ENCODE measurements around the gene FANCC.

The FANCC gene

DNA sequence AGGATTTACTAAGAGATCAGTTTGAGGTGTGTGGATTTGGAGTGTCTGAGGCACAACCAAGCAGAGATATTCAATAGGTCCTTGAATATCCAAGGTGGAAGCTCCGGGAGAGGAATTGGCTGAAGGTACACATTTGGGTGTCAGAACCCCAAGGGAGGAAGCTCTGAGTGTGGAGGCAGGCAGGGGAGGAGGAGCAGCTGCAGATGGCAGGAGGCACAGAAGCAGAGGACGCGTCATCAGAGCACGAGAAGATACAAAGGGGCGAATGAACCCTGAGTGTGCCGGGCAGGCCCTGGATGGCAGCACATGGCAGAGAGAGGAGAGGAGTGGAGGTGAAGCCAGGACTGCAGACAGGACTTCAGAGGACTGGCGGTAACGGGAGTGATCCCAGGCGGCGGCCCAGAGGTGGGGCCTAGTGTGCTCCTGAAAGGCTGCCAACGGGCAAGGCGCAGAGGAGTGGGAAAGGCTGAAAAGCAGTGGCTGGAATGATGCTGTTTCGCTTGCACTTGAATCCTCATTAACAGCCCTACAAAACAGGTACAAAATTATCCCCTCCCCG lies 179.8 kb downstream of the FANCC start:
- DNase-seq = no peak

DNA sequence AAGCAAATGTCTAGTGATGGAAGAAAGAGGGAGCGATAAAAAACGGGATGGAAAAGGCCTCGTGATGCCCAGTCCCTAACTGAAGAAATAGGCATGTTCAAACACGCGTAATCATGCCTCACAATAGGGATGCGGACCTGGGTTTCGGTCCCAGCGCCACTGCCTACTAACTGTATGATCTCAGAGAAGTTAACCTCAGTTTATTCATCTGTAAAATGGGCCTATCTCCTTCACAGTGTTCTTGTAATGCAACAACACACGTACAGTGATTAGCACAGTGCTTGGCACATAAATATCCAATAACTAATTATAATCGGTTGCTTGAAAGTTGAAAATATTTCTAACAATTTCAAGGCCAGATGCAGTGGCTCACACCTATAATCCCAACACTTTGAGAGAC lies 181.8 kb downstream of the FANCC start:
- DNase-seq = no peak

DNA sequence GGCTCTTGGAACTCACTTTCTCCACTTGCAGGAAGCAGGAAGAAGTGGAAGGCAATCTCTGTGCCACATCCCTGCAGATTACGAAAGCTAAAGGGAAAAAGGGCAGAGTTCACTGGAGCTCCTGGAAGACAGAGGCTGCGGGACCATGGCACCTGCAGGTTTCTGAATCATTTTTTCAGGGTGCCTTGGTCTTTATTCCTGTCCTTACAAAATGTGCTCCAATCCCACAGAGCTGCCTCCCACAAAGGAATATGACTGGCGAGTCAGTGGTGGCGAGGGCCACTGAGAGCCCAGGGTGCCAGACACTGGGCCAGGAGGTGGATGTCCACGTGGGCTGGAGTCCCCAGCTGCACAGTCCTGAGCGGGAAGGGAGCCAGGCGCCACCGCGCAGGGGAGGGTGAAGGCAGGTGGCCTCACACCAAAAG lies 183.0 kb downstream of the FANCC start:
- DNase-seq = no peak

DNA sequence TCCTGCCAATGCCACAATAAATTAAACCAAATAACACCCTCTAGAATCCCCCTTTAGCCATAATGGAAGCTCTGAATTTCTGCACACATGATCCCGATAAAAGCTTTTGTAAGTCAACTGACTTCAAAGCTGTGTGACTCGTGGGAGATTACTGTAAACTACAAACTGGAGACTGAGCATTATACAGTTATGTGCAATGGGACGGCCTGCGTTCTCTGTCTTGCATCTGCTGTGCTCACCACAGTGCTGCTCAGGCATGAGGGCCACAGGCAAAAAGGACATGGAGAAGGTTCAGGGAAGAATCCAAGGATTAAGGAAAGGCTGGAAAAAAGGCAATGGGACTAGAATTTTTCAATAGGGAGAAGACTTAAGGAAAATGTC lies 184.2 kb downstream of the FANCC start:
- no peak for DNase-seq

DNA sequence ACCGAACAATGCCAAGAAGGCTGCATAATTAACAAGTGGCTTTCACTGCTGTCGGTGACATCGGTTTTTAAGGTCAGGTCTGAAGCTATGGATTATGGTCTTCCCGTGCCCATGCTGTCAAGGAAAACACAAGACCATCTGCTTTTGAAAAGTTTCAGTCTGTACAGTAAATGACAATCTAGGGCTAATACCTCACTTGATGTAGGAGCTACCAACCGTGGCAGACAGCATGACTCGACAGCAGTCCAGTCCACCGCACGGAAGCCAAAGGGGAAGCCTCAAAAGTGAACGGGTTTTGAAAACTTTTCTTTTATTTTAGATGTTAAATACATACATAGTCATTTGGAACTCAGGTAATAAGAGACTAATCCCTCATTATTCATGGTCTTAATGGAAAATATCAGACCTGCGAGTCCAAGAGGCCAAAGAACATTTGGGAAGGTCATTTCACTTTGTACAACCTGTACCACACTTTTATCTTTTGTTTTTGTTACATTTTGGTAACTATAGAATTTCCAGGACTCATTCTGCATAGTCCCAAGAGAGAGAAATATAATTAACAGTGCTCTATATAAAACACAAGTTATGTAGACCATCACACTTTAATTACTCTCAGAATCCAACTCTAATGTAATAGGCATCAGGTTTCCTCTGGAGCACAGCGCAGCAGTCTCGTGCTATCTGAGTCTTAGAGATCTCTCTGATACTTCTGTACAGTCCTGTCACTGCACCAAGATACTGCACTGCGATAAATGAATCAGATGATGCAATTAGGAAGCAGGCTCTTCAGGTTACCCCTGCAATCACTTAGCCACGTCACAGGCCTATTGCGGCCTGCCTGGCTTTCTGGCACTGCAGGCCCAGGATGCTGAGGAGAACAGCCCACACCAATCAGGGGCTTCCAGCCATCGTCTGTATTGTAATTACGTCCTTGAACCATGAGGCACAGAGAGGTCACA lies 184.9 kb downstream of the FANCC start:
- DNase-seq = no peak

DNA sequence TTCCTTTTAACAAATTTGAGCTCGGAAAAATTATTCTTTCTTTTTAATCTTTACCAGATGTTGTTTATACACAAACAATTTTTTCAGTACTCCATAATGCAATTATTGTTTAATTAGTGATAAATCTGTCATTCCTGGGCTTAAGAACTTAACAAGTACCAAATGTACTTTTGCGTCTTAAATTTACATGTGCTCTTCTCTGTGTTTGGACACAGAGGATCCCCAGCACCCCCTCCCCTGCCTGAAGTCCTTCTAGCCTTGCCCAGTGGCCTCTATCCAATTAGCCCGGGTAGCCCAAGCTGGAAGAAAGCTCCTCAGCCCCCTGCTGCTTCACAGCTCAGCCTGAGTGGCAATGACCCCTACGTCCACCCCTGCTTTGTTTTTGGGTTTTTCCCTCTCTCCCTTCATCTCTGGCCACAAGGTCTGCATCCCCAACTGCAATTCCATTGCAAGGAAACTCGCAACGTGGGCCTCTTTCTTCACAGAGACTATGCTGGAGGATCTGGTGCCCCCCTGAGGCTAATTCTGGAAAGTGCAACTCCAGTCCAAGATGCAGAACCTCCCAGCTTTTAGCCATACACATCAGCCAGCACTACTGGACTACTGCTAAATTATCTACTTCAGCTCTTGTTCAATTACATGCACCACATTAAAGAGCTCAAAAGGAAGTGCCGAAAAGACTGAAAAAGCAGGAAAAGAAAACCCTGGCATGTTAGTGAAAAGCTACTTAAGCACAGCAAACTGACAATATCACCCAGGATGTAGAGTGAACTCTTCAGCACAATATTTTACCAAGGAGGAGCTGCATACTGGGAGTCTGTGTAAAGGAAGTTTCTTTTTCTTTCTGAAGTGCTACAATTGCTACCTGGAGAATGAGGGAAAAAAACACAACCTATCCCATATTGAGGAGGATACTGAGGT lies 186.2 kb downstream of the FANCC start:
- peak; percentile 46 for DNase-seq

DNA sequence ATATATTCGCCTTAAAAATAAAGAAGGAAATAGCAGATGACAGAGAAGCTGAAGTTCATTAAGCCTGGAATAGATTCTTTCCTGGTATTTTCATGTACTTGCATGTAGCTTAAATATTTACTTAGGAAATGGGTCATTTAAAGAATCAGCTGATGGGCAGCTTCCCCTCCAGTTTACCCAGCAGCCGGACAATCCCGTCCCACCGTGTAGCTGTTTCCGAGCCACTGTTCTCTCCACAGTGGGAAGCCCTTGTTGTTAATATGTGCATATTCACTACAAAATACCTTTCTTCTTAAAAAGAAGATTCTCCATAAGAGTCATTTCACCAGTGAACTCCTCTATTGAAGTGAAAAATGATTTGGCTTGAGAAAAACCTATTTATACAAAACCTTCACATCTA lies 187.0 kb downstream of the FANCC start:
- DNase-seq = no peak

DNA sequence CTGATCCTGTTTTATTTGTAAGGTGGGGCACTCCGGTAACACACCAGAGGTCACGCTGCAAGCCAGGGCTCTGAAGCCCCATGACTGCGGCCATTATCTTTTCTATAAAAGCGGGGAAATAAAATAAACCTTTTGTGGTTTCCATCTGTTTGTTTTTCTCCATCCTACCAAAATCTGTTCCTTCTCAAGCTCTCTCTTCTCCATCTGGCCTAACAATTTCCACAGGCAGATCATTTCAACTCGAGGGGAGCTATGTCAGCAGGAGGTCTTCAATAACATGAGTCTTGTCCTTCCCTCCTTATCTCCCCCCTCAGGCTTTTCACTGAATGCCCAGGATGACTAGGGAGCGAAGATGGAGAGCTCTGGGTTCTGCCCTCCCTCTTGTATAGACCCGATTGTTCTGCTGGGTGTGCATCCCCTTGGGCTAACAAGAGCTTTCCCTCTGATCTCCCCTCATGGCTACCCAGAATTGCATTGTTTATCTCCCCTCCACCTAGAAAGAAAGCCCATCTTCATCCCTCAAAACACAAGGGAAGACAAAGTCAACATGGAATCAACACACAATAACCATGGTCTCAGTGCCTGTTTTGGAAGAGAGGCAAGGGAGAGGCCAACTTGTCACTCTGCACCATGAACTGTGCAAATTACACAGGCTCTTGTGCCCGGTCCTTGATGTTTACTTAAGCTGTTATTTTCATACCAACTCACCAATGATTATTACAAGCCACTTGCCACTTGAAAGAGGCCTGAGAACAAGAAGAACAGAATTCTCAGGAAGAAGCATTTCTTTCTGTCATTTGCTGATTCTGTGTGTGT lies 187.8 kb downstream of the FANCC start:
- DNase-seq = no peak

DNA sequence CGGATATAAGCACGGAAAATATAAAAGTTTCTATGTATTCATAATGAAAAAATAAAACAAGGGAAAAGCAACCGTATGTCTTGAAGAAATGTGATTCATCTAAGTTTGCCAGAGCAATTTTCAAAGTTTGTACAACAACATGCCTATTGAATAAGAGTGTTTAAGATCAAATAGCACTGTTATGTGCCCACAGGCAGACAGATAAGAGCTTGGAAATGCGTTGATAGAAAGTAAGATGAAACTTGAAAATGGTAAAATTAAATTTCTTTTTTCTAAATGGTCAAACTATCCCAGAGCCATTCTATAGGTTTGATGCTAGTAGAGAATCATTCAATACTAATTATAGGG lies 189.4 kb downstream of the FANCC start:
- no peak for DNase-seq

DNA sequence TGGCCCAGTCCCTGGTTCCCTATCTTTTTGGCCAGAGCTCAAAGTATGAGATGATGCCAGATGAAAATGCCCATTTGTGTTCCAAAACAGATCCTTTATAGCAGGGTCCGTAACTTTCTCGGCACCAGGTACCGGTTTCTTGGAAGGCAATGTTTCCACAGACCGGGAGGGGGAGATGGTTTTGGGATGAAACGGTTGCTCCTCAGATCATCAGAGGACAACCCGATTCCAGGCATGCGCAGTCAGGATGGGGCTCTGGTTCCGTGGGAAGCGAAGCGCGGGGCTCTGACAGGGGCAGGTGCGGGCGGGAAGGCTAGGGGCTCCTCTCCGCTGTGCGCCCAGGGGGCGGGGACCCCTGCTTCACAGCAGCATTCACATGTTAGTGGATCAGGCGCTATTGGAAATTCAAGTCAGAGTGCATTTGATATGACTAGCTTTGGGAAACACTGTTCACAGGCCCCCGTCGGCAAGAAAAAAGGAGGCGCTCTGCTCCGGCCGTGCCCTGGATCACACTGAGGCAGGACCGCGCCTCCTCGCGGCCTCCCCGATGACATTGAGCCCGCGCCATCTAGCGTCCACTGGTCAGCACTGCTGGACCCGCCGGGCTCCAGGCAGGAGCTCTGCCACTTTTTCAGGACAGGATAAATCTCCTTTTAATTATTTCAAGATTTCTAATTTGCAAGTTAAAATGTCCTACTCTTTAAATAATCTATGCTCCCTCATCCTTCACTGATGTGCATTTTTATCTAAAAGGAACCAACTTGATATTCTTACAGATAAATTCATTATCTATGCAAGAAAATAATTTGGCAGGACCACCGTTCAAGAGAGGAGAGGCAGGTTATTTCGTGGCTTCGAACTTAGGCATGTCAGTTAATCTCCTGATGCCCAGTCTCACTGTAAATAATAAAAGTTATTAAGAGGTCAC lies 190.0 kb downstream of the FANCC start:
- peak; percentile 73 for DNase-seq

DNA sequence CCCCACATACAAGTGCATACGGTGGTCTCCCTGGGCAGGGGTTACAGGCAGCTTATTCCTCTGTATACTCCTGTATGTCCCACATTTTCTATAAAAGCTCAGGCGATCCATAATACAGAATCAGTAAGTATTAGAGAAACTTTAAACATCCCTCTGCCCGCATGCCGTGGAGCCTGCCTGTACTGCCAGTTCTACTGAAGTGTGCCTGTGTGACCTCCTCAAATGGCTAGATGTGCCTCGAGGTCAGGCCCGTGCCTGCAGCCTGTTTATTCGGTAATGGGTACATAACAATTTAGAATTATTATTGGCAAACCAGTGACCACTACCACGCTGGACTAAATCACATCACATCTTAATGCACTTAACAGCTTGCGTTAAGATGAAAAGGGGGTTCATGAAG lies 190.8 kb downstream of the FANCC start:
- no peak for DNase-seq

DNA sequence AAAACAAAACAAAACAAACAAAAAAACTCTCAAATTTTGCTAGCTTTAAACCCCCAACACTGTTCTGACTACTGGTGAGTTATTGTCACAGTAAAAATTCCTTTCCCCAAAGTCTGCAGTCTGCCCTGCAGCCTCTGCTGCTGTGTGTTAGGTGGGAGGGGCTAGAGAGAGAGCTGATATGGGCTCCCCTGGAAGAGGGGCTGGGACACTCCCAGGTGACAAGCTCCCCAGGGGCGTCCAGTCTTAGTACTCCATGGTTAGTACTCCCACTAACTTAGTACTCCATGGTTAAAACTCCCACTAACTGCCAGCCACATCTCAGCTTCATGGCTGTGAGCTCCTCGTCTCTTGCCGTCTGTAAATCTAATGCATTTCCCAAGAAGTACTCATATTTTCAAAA lies 191.9 kb downstream of the FANCC start:
- DNase-seq = no peak

DNA sequence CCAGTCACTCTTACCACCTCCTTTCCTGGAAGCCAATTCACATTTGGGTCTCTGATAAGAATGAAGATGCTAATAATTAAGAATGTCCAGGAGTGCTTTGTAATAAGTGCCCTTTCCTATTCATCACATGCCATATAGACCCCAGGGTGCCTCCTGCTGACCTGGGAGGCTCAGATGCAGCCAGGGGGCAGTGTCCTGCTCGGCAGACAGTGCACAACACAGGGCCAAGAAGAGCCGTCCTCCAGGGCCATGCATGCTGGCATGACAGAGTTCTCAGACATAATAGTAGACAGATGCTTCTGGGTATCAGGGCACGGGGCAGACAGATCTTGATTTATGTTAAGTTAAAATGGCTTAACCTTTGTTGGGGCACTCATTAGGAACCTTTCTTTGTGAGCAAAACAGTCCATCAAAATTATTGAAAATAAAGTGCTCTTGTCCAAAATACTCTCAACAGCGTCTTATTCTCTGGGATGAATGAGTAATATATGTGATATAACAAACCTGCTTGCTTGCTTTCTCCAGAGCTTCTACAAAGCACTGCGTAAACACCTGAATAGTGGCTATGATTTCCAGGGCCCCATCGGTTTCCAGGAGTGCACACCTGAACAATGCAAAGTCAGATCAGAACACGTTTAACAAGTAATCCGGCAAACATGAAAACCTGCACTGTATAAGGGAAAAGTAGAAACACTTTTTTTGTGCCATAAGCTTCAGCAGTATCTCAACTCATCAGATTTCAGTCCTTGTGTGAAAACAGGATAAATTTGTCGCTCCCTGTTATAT lies 192.7 kb downstream of the FANCC start:
- no peak for DNase-seq

DNA sequence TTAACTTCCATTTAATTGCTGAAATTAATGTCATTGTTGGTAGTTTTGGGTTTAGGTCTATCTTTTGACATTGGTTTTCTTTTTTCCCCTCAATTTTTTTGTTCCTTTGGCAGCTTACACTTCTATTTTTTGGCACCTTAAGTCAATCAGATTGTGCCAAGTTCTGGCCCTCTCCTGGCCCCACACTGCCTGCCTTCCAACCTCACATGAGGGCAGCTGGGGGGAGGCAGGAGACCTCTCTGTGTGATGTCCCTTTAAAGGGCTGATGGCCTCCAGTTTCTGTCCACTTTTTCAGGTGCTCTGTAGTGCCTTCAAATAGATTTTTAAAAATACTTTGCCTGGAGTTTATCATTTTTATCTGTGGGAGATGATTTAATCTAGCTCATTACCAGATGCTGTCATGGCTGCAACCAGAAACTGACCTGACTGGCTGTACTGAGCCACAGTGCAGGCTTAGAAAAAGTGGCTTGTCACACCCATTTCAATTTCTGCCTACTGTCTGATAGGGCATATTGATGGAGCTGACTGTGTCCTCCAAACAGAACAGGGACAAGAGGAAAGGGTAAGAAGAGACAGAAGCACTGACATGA lies 196.6 kb downstream of the FANCC start:
- DNase-seq = no peak

DNA sequence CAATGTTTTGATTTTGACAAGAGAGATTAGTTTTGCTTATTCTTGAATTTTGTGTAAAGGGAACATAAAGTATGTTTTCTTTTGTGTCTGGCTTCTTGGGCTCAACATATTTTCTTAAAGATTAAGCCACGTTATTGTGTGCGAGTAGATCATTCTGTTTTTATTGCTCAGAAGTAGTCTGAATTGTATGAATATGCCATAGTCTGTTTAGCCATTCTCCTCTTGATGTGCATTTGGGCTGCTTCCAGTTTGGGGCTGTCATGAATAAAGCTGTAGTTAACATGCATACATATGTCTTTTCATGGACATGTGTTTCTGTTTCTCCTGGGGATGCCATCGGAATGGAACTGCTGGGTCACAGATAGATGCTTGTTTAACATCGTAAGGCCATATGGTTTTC lies 198.9 kb downstream of the FANCC start:
- no peak for DNase-seq

DNA sequence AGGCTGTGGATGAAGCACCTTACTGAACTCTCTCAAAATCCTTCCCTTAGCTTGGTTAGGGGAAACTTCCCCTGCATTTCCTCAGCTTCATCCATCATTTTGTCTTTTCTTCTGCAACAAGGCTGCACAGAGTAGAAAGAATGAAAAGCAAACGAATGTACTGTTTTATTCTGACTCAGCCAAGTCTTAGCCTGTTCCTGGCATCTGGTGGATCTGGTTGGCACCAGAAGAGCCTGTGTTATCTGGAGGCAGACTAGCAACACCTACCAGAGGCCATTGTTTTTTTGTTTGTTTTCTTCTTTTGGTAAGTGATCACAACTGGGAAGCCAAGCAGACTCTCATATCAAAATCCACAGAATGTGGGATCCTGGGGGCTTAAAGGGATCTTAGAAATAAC lies 200.7 kb downstream of the FANCC start:
- DNase-seq = no peak

DNA sequence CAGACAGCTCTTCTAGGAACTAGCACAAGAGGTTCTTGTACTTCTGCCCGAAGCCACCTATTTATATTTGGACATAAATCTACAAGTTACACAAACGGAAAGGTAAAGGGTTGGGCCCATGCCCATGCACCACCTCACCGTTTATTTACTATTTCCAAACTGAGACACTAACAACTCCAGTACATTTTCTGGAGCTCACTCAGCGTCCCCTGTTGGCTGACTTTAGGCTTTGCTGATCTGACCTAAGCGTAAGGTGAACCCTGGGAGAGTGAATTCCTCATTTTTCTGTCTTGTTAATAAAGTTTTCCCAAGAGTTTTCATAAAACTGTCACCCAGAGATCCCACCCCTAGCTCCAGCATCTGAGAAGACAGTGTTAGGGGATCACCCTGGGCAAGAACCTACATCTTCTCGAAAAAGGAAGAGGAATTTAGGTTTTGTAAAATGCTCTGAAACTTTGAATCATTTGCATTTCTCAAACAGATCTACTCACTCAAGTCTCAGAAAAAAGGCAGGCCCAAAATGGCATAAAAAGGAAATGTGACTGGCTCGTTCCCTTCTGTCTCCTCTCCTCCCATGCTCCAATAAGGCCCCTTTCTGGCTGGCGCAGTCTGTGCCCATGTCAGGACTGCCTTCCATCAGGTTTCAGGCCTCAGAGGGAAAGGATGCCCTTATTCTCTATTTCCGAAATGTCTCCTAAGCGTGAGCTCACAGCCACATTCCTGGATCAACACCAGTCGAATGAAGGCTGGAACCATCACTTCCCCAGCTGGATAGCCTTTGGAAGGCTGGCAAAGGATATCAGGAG lies 201.3 kb downstream of the FANCC start:
- no peak for DNase-seq

DNA sequence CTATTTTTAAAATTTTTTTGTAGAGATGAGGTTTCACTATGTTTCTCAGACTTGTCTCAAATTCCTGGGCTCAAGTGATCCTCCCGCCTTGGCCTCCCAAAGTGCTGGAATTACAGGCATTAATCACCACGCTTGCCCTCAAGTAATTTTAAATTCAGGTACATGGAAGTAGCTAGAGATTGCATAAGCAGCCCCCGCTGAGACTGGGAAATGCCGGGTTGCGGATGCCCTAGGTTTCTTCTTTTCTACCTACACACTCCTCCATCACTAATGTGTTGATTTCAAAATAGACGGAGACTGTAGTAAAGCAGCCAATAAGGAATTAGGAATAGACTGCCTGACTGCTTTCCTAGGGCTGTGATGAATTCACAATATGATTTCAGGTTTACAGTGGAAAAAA lies 202.4 kb downstream of the FANCC start:
- no peak for DNase-seq
